IMR-90 (cell line): Measurements from ENCODE around the gene CD8B. TPM values are rescaled to one million over a fixed set of nuclear protein-coding genes. Genes with fewer than 3 reads are reported as not detected.
"Not testable (repeated sequence)": the region's sequence is repeated elsewhere in the genome, so short reads cannot be mapped to it uniquely, and the experiment has no call there.

Experiments
- ATAC-seq: fragments of 200-7000 bp; cut with Tn5 transposase; 2 replicates; pipeline ENCODE4 v1.9.1; 2020; ENCODE audit warnings: low read depth, mild to moderate bottlenecking, moderate library complexity
- BruUV-seq: library from RNA; stranded (reverse); fragments of 400-500 nt; replicated peaks from 2 replicates; lab custom pipeline; 2021; lab: Mats Ljungman, UMichigan
- CTCF ChIA-PET: fragments of 300-600 bp; formaldehyde crosslinking; extraction: SDS; loops from one replicate; lab custom pipeline; 2021; ENCODE audit warnings: antibody characterized with exemption; lab: Yijun Ruan, JAX
- POLR2A ChIA-PET: fragments of 300-600 bp; sonication (Branson Sonifier 250); formaldehyde crosslinking; loops from one replicate; lab custom pipeline; 2022; ENCODE audit warnings: antibody characterized with exemption; ENCODE audit not compliant: unreplicated experiment; lab: Charles Lee
- DNase-seq: peaks from one replicate; pipeline ENCODE4 v3.0.0; 2013
- H2AFZ ChIP-seq: replicated peaks from 2 replicates; pipeline ENCODE3; 2013; ENCODE audit warnings: low read length, mild to moderate bottlenecking; ENCODE audit not compliant: poor library complexity
- H2AK5ac ChIP-seq: 2 replicates; pipeline ENCODE4 v1.6.1; 2013; ENCODE audit warnings: low read depth, low read length, inconsistent platforms
- H2AK9ac ChIP-seq: replicated peaks from 2 replicates; pipeline ENCODE3; 2013; ENCODE audit warnings: mild to moderate bottlenecking, low read depth, low read length, moderate library complexity; ENCODE audit not compliant: poor library complexity
- H2BK120ac ChIP-seq: 2 replicates; pipeline ENCODE4 v1.6.1; 2013; ENCODE audit warnings: low read depth, low read length, inconsistent platforms
- H2BK15ac ChIP-seq: 3 replicates; pipeline ENCODE4 v1.6.1; 2013; ENCODE audit warnings: low read depth, low read length, inconsistent platforms
- H2BK20ac ChIP-seq: 2 replicates; pipeline ENCODE4 v1.6.1; 2013; ENCODE audit warnings: low read depth, mild to moderate bottlenecking, inconsistent platforms, low read length, moderate library complexity
- H2BK5ac ChIP-seq: 2 replicates; pipeline ENCODE4 v1.6.1; 2013; ENCODE audit warnings: mild to moderate bottlenecking, low read depth, low read length, inconsistent platforms; ENCODE audit not compliant: poor library complexity, severe bottlenecking
- H3K14ac ChIP-seq: replicated peaks from 2 replicates; pipeline ENCODE4 v1.6.1; 2013; ENCODE audit warnings: low read depth, low read length, inconsistent platforms
- H3K18ac ChIP-seq: 2 replicates; pipeline ENCODE4 v1.6.1; 2013; ENCODE audit warnings: low read depth, low read length, control low read depth
- H3K23ac ChIP-seq: 2 replicates; pipeline ENCODE4 v1.6.1; 2013; ENCODE audit warnings: low read depth, low read length, inconsistent platforms
- H3K27ac ChIP-seq: 2 replicates; pipeline ENCODE4 v1.5.1; 2013; ENCODE audit warnings: mild to moderate bottlenecking, control low read depth, low read length; ENCODE audit not compliant: insufficient read depth
- H3K27me3 ChIP-seq: 2 replicates; pipeline ENCODE4 v1.6.1; 2013; ENCODE audit warnings: low read length; ENCODE audit not compliant: control insufficient read depth, insufficient read depth
- H3K36me3 ChIP-seq: 2 replicates; pipeline ENCODE4 v1.6.1; 2013; ENCODE audit warnings: low read length, mixed read lengths; ENCODE audit not compliant: control insufficient read depth, insufficient read depth
- H3K4ac ChIP-seq: 2 replicates; pipeline ENCODE4 v1.6.1; 2013; ENCODE audit warnings: low read depth, low read length, inconsistent platforms
- H3K4me1 ChIP-seq: 2 replicates; pipeline ENCODE4 v1.6.1; 2013; ENCODE audit warnings: low read length, mixed read lengths; ENCODE audit not compliant: control insufficient read depth, insufficient read depth
- H3K4me2 ChIP-seq: 2 replicates; pipeline ENCODE4 v1.6.1; 2013; ENCODE audit warnings: low read depth, mild to moderate bottlenecking, control low read depth, low read length, moderate library complexity
- H3K4me3 ChIP-seq: 2 replicates; pipeline ENCODE4 v1.5.1; 2013; ENCODE audit warnings: low read depth, mild to moderate bottlenecking, control low read depth, low read length, moderate library complexity; ENCODE audit not compliant: insufficient read depth
- H3K56ac ChIP-seq: 2 replicates; pipeline ENCODE4 v1.6.1; 2013; ENCODE audit warnings: low read length, inconsistent platforms; ENCODE audit not compliant: insufficient read depth; ENCODE audit errors: extremely low read depth
- H3K79me1 ChIP-seq, 2 experiments: 2 replicates each; pipeline ENCODE4 v1.6.1; 2013; ENCODE audit warnings: low read length in 2 of 2, inconsistent platforms in 1 of 2, low read depth in 1 of 2
- H3K9ac ChIP-seq: 2 replicates; pipeline ENCODE4 v1.6.1; 2013; ENCODE audit warnings: low read depth, low read length, control low read depth
- H3K9me1 ChIP-seq: 2 replicates; pipeline ENCODE4 v1.6.1; 2013; ENCODE audit warnings: low read length, inconsistent platforms; ENCODE audit not compliant: insufficient read depth
- H3K9me3 ChIP-seq: 2 replicates; pipeline ENCODE4 v1.6.1; 2013; ENCODE audit warnings: low read length; ENCODE audit not compliant: control insufficient read depth, insufficient read depth
- H4K20me1 ChIP-seq: 2 replicates; pipeline ENCODE4 v1.6.1; 2013; ENCODE audit warnings: low read length, inconsistent platforms; ENCODE audit not compliant: insufficient read depth
- H4K5ac ChIP-seq: 2 replicates; pipeline ENCODE4 v1.6.1; 2013; ENCODE audit warnings: mild to moderate bottlenecking, low read depth, low read length, control low read depth
- H4K8ac ChIP-seq, 2 experiments: 2 replicates each; pipeline ENCODE4 v1.6.1; 2013; ENCODE audit warnings: low read depth in 2 of 2, low read length in 2 of 2, control low read depth in 1 of 2, inconsistent platforms in 1 of 2
- H4K91ac ChIP-seq: 2 replicates; pipeline ENCODE4 v1.6.1; 2013; ENCODE audit warnings: low read depth, low read length, inconsistent platforms; ENCODE audit not compliant: insufficient read depth
- WGBS, 2 experiments: methylation state at CpG; one replicate each; pipeline versions ENCODE4 v1.1.5 to v1.1.7; 2013; ENCODE audit warnings: missing lambda C conversion rate in 2 of 2; ENCODE audit not compliant: insufficient read length in 1 of 2; ENCODE audit errors: extremely low coverage in 2 of 2; 5-methylcytosine and 5-hydroxymethylcytosine counted together
- dilution Hi-C: fragments of 300-500 bp; cut with HindIII; formaldehyde crosslinking; loops from one replicate; pipeline ENCODE4 v1.14.3; 2018; ENCODE audit warnings: low sequenced_read_pairs; ENCODE audit not compliant: unreplicated experiment
- in situ Hi-C: fragments of 300-500 bp; cut with MboI; formaldehyde crosslinking; loops from 3 replicates; pipeline ENCODE4 v1.14.3; 2019; ENCODE audit warnings: low sequenced_read_pairs, inconsistent platforms, mixed read lengths
- intact Hi-C: fragments of 100-400 bp; cut with micrococcal nuclease; formaldehyde crosslinking; loops from 2 replicates; pipeline ENCODE4 v1.10.0; 2022
- polyA plus RNA-seq, 3 experiments: library from polyadenylated mRNA; depleted of rRNA; stranded (reverse); fragments of >200 nt; gene quantifications; 2 replicates each; pipeline ENCODE4 v1.2.3, GENCODE V29; 2012; ENCODE audit warnings: low replicate concordance in 1 of 3
- total RNA-seq: library from RNA; depleted of rRNA; stranded (reverse); fragments of >200 nt; gene quantifications from 2 replicates; pipeline ENCODE4 v1.2.3, GENCODE V29; 2012

CD8B gene
- total and polyA plus RNA-seq, 2 of the 4 experiments (the other 2 are of a cell fraction): not detected

DNA sequence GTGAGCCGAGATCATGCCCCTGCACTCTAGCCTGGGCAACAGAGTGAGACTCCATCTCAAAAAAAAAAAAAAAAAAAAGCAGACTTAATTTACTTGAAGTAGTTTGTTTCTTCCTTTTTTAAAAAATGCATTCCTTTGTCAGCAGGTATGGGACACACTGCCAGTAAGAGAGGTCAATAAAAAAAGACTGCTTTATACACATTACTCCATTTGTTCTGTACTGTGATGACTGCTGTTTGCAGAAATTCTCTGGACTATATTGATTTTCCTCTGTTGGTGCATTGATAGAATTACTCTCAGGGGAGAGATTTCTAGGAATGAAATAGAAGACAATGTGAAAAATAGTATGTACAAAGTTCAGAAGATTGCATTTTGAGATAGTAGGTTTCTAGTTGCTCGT is 21.2 kb upstream of the CD8B start:
- intact Hi-C loops: not testable (repeated sequence)

DNA sequence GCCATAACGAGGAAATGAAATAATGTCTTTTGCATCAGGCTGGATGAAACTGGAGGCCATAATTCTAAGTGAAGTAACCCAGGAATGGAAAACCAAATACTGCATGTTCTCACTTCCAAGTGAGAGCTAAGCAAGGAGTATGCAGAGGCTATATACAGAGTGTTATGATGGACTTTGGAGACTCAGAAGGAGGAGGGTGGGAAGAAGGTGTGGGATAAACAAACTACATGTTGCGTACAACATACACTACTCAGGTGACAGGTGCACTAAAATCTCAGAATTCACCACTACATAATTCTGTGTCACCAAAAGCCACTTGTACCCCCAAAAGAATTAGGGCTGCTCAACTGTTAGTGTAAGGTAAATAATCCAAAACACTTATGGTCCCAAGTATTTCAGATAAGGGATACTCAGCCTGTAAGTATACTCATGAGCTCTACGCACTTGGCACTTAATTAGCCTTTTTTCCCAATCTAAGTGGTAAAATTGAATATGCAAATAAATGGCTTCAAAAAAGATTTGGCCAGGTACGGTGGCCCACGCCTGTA is 20.5 kb upstream of the CD8B start:
- H3K14ac ChIP-seq, H4K91ac ChIP-seq, in situ Hi-C loops, H2BK5ac ChIP-seq, H3K9me1 ChIP-seq, H4K5ac ChIP-seq, H3K79me1 ChIP-seq, H3K9me3 ChIP-seq, H3K4me1 ChIP-seq, H3K27me3 ChIP-seq, ATAC-seq, H4K20me1 ChIP-seq, POLR2A ChIA-PET, H3K9ac ChIP-seq, H3K56ac ChIP-seq, intact Hi-C loops, H2BK120ac ChIP-seq, H2AK9ac ChIP-seq, H2BK20ac ChIP-seq, DNase-seq, H2BK15ac ChIP-seq, BruUV-seq, CTCF ChIA-PET, H2AK5ac ChIP-seq, H3K27ac ChIP-seq, H3K36me3 ChIP-seq, H3K4ac ChIP-seq, H3K4me3 ChIP-seq, H4K8ac ChIP-seq, H3K18ac ChIP-seq, H3K23ac ChIP-seq, H3K4me2 ChIP-seq, H2AFZ ChIP-seq, dilution Hi-C loops: not testable (repeated sequence)
- no CpG with 5 or more reads among the region's 5 CpGs for WGBS, 2 experiments

More for the DNA sequence above, 21.2 kb upstream of the CD8B start:
- H2BK120ac ChIP-seq, dilution Hi-C loops, ATAC-seq, H3K79me1 ChIP-seq, H3K18ac ChIP-seq, POLR2A ChIA-PET, H2BK20ac ChIP-seq, H4K5ac ChIP-seq, H3K4me3 ChIP-seq, BruUV-seq, H3K14ac ChIP-seq, H4K8ac ChIP-seq, H3K4me1 ChIP-seq, H3K56ac ChIP-seq, H3K4ac ChIP-seq, in situ Hi-C loops, H2BK15ac ChIP-seq, H3K9ac ChIP-seq, H4K20me1 ChIP-seq, H2AK9ac ChIP-seq, DNase-seq, H3K27me3 ChIP-seq, H3K36me3 ChIP-seq, H3K23ac ChIP-seq, H4K91ac ChIP-seq, H2AK5ac ChIP-seq, H2AFZ ChIP-seq, H3K4me2 ChIP-seq, H3K9me3 ChIP-seq, H3K9me1 ChIP-seq, H2BK5ac ChIP-seq, CTCF ChIA-PET, H3K27ac ChIP-seq: not testable (repeated sequence)
- no CpG with 5 or more reads among the region's 2 CpGs for WGBS, 2 experiments
